ENCODE measurements around the gene DISC1. TPM values are rescaled to one million over a fixed set of nuclear protein-coding genes. Genes with fewer than 3 reads are reported as not detected.

Gene DISC1
- total RNA-seq, 1 donor from 2014 or later: 13.6 TPM

- TF ChIP-seq CTCF (IDR thresholded peaks at IDR 0.05): no peak
- Histone ChIP-seq H3K4me1 (peaks cover 16% of the 10 kb centered on the region), H3K4me3 (no peak overlapping the region), H3K27me3 (ENCODE audit: low read depth) (no peaks in the 10 kb centered on the region), H3K9me3 (peaks cover 5% of the 10 kb centered on the region), H3K36me3 (no peaks in the 10 kb centered on the region), H3K27ac (no peak overlapping the region)
- no peak for ATAC-seq
- DNase-seq: no peak
- intact Hi-C loops (cut with DNase I): no loop called here
These were observed 303.8 kb downstream of the DISC1 start for GRCh38 chr1:231930257-231930947.

DNA sequence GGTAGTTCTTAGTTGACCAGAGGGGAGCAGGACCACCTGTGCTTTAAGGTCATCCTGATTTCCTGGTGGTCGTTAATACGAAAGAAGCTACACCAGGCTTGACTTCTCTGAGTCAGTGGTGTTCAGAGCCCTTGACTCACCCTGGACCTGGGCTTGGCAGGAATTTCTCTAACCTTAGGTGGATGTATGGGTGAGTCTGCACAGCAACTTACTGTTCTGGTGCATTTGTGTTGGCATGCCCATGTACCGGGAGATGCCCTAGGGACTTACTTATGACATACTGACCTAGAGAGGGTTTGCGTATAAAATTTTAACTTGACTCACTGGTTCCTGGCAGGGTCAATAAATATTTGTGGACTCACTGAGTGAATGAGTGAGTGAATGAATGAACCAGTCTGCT, 304.6 kb downstream of the DISC1 start:
- no peaks in the 10 kb centered on the region for H3K36me3 ChIP-seq
- H3K9me3 ChIP-seq: peaks cover 5% of the 10 kb centered on the region
- no peak overlapping the region for H3K4me3 ChIP-seq
- DNase-seq (no peak), ATAC-seq (no peak)
- H3K27me3 ChIP-seq (ENCODE audit: low read depth): no peaks in the 10 kb centered on the region
- peaks cover 16% of the 10 kb centered on the region for H3K4me1 ChIP-seq
- no peak for TF ChIP-seq CTCF (IDR thresholded peaks at IDR 0.05)
- no peak overlapping the region for H3K27ac ChIP-seq
- intact Hi-C loops (cut with DNase I): no loop called here

DNA sequence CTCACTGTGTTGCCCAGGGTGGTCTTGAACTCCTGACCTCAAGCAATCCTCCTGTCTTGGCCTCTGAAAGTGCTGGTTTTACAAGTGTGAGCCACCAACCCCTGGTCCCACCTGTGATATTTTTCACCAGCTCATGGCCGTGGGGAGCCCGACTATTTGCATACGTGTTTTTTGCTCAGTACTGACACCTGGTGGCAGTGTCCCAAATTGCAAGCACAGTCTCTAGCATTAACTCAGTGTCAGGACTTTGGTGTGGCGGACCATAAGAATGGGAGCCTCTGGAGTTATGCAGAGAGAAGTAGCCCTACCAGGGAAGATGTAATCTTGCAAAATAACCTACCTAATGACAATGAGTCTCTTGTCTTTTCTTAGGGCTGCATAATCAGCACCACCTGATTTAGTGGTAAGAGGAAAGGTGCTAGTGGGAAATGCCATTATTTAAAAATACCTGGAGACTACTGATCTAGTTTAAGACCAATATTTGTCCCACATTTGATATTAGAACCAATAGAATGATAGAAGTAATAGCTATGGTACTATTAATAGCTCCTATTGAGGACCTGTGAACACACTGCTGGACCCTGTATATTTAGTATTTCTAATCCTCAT, 305.4 kb downstream of the DISC1 start:
- peak; percentile 54 for TF ChIP-seq CTCF (IDR thresholded peaks at IDR 0.05)
- intact Hi-C loops (cut with DNase I): no loop called here
- H3K36me3 ChIP-seq: no peaks in the 10 kb centered on the region
- H3K9me3 ChIP-seq: peaks cover 5% of the 10 kb centered on the region
- peaks cover 16% of the 10 kb centered on the region for H3K4me1 ChIP-seq
- H3K4me3 ChIP-seq: no peak overlapping the region
- ATAC-seq: peak in 1 of 2 donors; percentile 43
- no peak for DNase-seq
- H3K27me3 ChIP-seq (ENCODE audit: low read depth): no peaks in the 10 kb centered on the region
- H3K27ac ChIP-seq: no peak overlapping the region

DNA sequence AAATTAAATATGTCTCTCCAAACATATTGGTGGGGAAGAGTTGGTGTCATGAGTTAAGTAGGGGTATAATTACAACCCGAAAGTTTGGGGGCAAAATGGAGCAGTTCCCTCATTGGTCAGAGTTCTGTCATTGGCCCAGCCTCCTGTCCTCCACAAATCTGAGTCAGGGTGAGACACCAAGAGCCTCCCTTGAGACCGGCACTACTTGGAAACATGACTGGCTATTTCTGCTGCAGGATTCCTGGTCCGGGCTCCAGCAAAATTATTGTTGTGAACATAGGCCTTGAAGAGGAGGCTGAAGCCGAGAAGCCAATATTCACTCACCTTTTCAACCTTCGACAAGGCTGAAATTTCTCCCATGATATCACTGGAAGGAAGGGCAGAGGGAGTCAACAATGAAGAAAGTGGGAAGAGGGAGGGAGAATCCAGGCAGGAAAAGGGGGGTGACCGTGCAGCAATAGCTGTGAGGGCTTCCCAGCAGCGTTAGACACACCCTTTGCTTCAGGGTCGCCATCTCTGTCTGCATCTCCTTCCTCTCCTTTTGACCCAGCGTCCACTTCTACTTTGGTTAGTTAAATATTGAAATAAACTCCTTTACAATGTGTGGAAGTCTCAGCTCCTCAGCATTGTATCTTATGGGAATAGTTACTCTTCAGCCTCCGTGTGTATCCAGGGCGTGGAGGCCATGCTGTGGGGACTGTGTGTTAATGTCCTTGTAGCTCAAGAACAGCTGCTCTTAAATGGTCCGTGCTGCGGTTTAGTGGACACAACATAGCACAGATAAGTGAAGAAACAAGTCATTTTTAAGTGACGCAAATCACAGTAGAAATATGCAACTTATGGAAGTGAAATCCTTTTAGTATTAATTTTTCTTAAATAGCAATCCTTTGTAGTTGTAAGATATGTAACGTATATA, 307.4 kb downstream of the DISC1 start:
- Histone ChIP-seq H3K4me1 (peaks cover 23% of the 10 kb centered on the region), H3K4me3 (no peak overlapping the region), H3K27ac (no peak overlapping the region), H3K27me3 (ENCODE audit: low read depth) (no peaks in the 10 kb centered on the region), H3K9me3 (peaks cover 5% of the 10 kb centered on the region), H3K36me3 (no peaks in the 10 kb centered on the region)
- TF ChIP-seq CTCF (IDR thresholded peaks at IDR 0.05): no peak
- intact Hi-C loops (cut with DNase I): no loop called here
- ATAC-seq (no peak), DNase-seq (no peak)

DNA sequence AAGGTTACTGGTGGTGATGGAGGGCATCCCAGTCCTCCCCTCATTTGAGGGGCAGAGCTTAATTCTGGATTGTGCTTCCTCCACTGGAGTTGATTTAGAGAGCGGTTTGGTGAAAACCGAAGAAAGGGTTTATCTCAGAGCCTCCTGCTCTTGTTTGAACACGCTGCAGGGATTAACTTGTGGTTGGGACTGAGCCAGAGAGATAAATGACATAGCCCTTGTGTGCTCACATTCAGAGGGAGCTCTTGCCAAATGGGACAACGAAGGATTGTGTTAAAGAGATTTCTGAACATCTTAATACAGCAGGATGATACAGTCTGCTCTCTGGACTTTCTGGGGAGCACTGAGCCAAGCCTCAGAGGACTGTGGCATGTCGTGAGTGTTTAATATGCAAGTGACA, 308.2 kb downstream of the DISC1 start:
- ATAC-seq (no peak), DNase-seq (no peak)

More for the DNA sequence above, 308.2 kb downstream of the DISC1 start:
- no peak overlapping the region for H3K27ac ChIP-seq
- intact Hi-C loops (cut with DNase I): no loop called here
- TF ChIP-seq CTCF (IDR thresholded peaks at IDR 0.05): no peak
- H3K27me3 ChIP-seq (ENCODE audit: low read depth): no peaks in the 10 kb centered on the region
- no peak overlapping the region for H3K4me3 ChIP-seq
- no peaks in the 10 kb centered on the region for H3K36me3 ChIP-seq
- H3K4me1 ChIP-seq: peaks cover 17% of the 10 kb centered on the region
- peaks cover 5% of the 10 kb centered on the region for H3K9me3 ChIP-seq

Data from lower lobe of right lung (tissue), 2 donors.